OCI-LY1 (cell line): ENCODE data around the gene TTC1.

Experiments
- H2AFZ ChIP-seq: fragments of 200-600 bp; sonication (generic), shearing (Covaris generic); 2 replicates; pipeline ENCODE4 v1.6.0; 2014; ENCODE audit warnings: antibody characterized with exemption, mild to moderate bottlenecking, low read length
- H3F3A ChIP-seq: fragments of 200-600 bp; sonication (generic), shearing (Covaris generic); 2 replicates; pipeline ENCODE4 v1.6.0; 2014; ENCODE audit warnings: mild to moderate bottlenecking, antibody characterized with exemption, low read length, moderate library complexity; ENCODE audit not compliant: insufficient read depth
- H3K27ac ChIP-seq: fragments of 200-600 bp; sonication (generic); 2 replicates; pipeline ENCODE4 v1.5.1; 2014; ENCODE audit warnings: low read length, mixed run types, mild to moderate bottlenecking, low read depth; ENCODE audit not compliant: poor library complexity, severe bottlenecking
- H3K27me3 ChIP-seq: fragments of 200-600 bp; sonication (generic); 2 replicates; pipeline ENCODE4 v1.6.0; 2014; ENCODE audit warnings: antibody characterized with exemption, mild to moderate bottlenecking, low read length, moderate library complexity; ENCODE audit not compliant: insufficient read depth
- H3K36me3 ChIP-seq: fragments of 200-600 bp; sonication (generic); 2 replicates; pipeline ENCODE4 v1.6.1; 2014; ENCODE audit warnings: mild to moderate bottlenecking, antibody characterized with exemption, low read length, moderate library complexity, mixed read lengths; ENCODE audit not compliant: insufficient read depth
- H3K4me1 ChIP-seq: fragments of 200-600 bp; sonication (generic); 2 replicates; pipeline ENCODE4 v1.5.1; 2014; ENCODE audit warnings: mild to moderate bottlenecking, low read length, moderate library complexity; ENCODE audit not compliant: insufficient read depth, severe bottlenecking
- H3K4me2 ChIP-seq: fragments of 200-600 bp; sonication (generic), shearing (Covaris generic); 2 replicates; pipeline ENCODE4 v1.6.1; 2014; ENCODE audit warnings: low read length
- H3K4me3 ChIP-seq: fragments of 200-600 bp; sonication (generic); 2 replicates; pipeline ENCODE4 v1.5.1; 2014; ENCODE audit warnings: low read length, low read depth, mild to moderate bottlenecking, mixed read lengths; ENCODE audit not compliant: poor library complexity, severe bottlenecking
- H3K79me2 ChIP-seq: fragments of 200-600 bp; shearing (Covaris generic); 2 replicates; pipeline ENCODE4 v1.6.1; 2016; ENCODE audit warnings: mixed run types, low read length, mixed read lengths; ENCODE audit not compliant: insufficient read depth
- H3K9ac ChIP-seq: fragments of 200-600 bp; sonication (generic), shearing (Covaris generic); 2 replicates; pipeline ENCODE4 v1.6.1; 2014; ENCODE audit warnings: mild to moderate bottlenecking, low read length, mixed read lengths
- H3K9me2 ChIP-seq: fragments of 200-600 bp; sonication (generic), shearing (Covaris generic); 2 replicates; pipeline ENCODE4 v1.6.1; 2014; ENCODE audit warnings: low read depth, mild to moderate bottlenecking, low read length, mixed read lengths
- H3K9me3 ChIP-seq: fragments of 200-600 bp; shearing (Covaris generic); 2 replicates; pipeline ENCODE4 v1.6.1; 2014; ENCODE audit warnings: low read length, mixed read lengths
- H4K20me1 ChIP-seq: fragments of 200-600 bp; sonication (generic), shearing (Covaris generic); 2 replicates; pipeline ENCODE4 v1.6.0; 2016; ENCODE audit warnings: mild to moderate bottlenecking, low read length; ENCODE audit not compliant: insufficient read depth
- CTCF ChIP-seq: fragments of 200-600 bp; sonication (generic), shearing (Covaris generic); IDR thresholded peaks from 2 replicates; pipeline ENCODE4 v1.5.1; 2017; ENCODE audit warnings: mild to moderate bottlenecking, antibody characterized with exemption, low read length, moderate library complexity, mixed read lengths
- EZH2 ChIP-seq: fragments of 200-600 bp; sonication (generic), shearing (Covaris generic); IDR thresholded peaks from 2 replicates; pipeline ENCODE4 v1.8.0; 2017; ENCODE audit warnings: borderline replicate concordance, mixed run types, mild to moderate bottlenecking, antibody characterized with exemption, low read length, moderate library complexity, mixed read lengths

Gene TTC1

DNA sequence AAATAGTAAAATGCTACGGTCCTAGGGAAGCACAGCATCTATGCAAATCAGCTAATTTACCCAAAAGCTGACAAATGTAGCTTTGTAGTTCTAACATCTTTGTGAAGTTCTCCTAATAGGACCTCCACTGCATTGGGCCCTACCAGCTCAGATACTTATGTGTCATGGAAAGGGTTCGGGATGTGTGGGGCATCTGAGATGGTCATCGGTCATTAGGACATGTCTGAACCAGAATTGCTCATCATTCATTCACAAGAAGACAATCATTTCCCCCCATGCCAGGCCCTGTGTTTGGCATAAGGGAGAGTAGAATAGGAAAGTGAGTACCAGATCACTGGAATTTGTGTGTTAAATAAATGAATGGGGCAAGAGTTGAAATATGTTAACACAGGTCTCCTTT lies 74.6 kb downstream of the TTC1 start:
- Histone ChIP-seq H4K20me1 (no peaks in the 10 kb centered on the region), H3K9me2 (no peaks in the 10 kb centered on the region), H3K9me3 (no peaks in the 10 kb centered on the region), H3K4me1 (peaks cover 6% of the 10 kb centered on the region), H3K36me3 (no peaks in the 10 kb centered on the region), H3K4me2 (no peak overlapping the region), H3K27ac (no peak overlapping the region), H3K4me3 (no peak overlapping the region), H3F3A (no peaks in the 10 kb centered on the region), H3K27me3 (no peaks in the 10 kb centered on the region), H3K9ac (no peak overlapping the region), H3K79me2 (no peaks in the 10 kb centered on the region), H2AFZ (no peak overlapping the region)
- no peak for TF ChIP-seq CTCF
- TF ChIP-seq EZH2: no peak

- no peaks in the 10 kb centered on the region for H3K9me2 ChIP-seq
- peaks cover 6% of the 10 kb centered on the region for H3K4me1 ChIP-seq
- H4K20me1 ChIP-seq: no peaks in the 10 kb centered on the region
- H3K4me3 ChIP-seq: no peak overlapping the region
- no peak for TF ChIP-seq CTCF
- TF ChIP-seq EZH2: no peak
- H3K9ac ChIP-seq: no peak overlapping the region
- no peaks in the 10 kb centered on the region for H3F3A ChIP-seq
- no peak overlapping the region for H2AFZ ChIP-seq
- no peak overlapping the region for H3K4me2 ChIP-seq
- no peak overlapping the region for H3K27ac ChIP-seq
- no peaks in the 10 kb centered on the region for H3K79me2 ChIP-seq
- H3K27me3 ChIP-seq: no peaks in the 10 kb centered on the region
- no peaks in the 10 kb centered on the region for H3K9me3 ChIP-seq
- H3K36me3 ChIP-seq: no peaks in the 10 kb centered on the region
Measured at GRCh38 chr5:160084144-160084543, 75.2 kb downstream of the TTC1 start.

- Histone ChIP-seq H3F3A (no peaks in the 10 kb centered on the region), H2AFZ (no peak overlapping the region), H3K4me1 (no peaks in the 10 kb centered on the region), H3K4me2 (no peak overlapping the region), H3K9me2 (no peaks in the 10 kb centered on the region), H3K36me3 (peaks cover 2% of the 10 kb centered on the region; the same call in 1 of the 2 replicates), H3K27me3 (no peaks in the 10 kb centered on the region), H3K9me3 (no peaks in the 10 kb centered on the region), H4K20me1 (no peaks in the 10 kb centered on the region), H3K79me2 (no peaks in the 10 kb centered on the region), H3K9ac (no peak overlapping the region), H3K27ac (no peak overlapping the region), H3K4me3 (no peak overlapping the region)
- TF ChIP-seq CTCF (no peak), EZH2 (no peak)
Measured at GRCh38 chr5:160087199-160087598, 78.3 kb downstream of the TTC1 start.
